Ramos (cell line): ENCODE data around the gene CGB1.
"Not testable (repeated sequence)": the region's sequence is repeated elsewhere in the genome, so short reads cannot be mapped to it uniquely, and the experiment has no call there.

Source experiments
- in situ Hi-C: fragments of 300-500 bp; cut with MboI; formaldehyde crosslinking; loops from one replicate; pipeline ENCODE4 v1.14.3; 2022; ENCODE audit warnings: low sequenced_read_pairs; ENCODE audit not compliant: unreplicated experiment

Gene CGB1

DNA sequence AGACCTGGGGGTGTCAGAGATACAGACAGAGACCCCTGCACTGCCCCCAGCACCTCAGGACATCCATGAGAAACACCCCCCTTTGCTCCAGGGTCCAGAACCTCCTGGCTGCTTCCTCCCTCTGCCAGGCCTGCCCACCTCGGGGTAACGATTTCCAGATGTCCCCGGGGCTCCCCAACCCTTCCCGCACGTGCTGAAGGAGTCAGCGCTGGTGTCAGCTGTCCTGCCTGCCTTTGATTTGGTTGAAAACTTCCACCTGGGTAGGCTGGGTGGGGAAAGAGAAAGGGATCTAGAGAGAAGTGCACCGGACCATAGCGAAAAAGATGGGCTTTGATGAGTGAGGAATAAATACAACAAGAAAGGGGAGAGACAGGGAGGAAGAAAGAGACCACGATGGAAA, 22.4 kb upstream of the CGB1 start:
- in situ Hi-C loops = no loop called here

DNA sequence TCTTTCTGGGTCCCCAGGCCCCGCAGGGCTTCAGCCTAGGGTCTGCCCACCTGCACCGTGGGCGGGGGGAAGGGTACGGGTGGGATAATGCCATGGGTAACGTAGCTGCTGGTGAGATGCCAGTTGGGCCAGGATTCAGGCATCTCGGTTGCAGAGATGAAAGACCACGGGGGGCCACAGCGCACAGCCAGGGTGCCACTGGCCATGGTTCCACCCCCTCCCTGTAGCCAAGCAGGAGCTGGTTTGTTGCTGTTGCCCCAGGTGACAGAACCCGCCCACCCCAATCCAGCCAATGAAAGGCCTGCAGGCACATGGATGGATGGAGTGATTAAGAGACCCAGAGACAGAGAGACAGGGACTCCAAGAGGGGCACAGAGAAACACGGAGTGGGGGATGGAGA, 21.9 kb upstream of the CGB1 start:
- in situ Hi-C loops = no loop called here

DNA sequence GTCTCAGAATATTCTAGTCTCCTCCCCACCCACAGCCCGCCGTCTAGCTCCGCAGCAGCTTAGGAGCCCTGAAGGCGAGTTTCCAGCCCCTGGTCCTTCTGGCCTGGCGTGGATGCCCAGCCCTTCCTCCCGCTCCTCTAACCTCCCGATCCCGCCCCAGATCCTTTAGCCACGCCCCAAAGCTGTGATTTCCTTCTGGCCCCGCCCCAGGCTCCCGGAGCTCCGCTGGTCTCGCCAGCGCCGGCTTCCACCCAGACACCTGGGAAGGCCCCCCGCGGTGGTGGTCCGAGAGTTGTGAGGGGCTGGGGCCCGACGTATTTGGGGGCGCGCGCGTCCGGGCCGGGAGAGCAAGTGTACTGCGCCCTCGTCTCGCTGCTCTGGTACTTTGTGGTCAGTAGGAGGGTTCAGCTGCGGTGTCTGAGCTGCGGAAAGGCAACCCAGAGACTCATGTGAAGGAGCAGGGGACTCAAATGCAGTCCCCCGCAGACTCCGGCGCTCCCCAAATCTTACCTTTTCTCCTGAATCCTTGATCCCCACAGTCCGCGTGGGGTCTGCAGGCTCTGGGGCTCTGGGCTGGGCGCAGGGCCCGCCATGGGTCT, 21.0 kb upstream of the CGB1 start, which contains the start of gene CGB7:
Gene CGB7 (minus strand): TSS at position 114 of the 599 bp plus-strand sequence. CDS start 2,374 bp downstream, outside the sequence.
- in situ Hi-C loops = no loop called here

GRCh38 chr19:49056902-49057596, 20.4 kb upstream of the CGB1 start:
- in situ Hi-C loops = not testable (repeated sequence)

DNA sequence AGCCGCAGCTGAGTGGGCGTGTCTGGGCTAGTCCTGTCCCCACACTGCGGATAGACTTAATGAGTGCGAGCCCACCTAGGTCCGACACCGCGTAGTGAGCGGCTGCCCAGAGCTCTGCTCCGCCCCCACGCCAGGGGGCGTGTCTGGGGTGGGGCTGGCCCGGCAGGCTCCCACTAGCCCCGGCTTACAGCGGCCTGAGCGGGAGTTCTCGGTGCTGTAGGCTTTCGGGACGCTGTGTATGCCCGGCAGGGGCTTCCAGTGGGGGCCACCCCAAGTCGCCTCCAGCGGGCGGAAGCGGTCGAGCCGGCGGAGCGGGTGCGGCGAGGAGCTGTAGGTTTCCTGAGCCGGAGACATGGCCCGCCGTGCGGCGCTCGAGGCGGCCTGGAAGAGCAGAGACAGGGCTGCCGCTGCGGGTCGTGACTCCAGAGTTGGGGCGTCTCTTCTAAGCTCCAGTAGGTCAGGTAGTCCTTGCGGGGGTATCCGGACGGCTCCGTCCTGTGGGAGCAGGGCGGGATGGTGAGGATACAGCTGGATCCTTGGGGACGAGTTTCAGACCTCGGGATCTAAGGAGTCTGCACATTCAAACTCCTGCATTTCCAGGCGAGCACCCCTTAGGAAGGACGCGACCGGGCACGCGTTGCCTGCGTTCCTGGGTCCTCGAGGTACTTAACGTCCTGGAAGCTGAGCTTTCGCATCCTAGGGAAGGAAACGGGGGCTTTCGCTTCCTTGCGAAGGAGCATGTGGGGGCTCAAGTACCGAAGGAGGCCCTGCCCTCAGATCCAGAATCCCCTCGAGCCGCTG, 19.6 kb upstream of the CGB1 start:
- in situ Hi-C loops = no loop called here

DNA sequence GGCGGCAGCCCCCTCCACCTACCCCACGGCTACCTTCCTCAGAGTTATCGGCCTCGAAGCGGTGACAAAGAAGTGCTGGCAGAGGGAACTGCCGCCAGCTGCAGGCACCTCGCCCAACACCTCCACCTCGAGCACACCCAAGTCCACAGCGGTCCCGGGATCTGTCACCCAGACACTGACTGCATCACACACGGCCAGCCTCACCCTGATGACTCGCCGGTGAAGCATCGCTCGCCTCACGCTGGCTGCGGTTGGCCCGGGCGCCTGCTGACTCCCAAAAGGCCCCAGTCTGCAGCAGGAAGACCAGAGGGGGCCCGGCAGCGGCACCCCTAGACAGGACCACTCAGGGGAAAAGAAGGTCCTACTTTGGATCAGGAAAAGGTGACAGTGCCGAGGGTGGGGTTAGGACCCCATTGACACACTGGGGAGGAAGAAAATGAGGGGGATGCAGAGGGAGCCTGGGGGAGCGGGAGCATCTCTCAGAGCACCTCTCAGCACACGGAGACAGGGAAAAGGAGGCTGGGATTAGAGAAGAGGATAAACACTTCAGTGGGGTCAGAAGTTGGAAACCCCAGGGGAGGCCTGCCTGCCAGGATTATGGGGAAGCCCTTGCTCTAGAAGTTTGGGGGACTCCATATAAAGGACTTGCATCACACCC, 13.8 kb upstream of the CGB1 start:
- in situ Hi-C loops = not testable (repeated sequence)

GRCh38 chr19:49049834-49050233, 13.1 kb upstream of the CGB1 start:
- in situ Hi-C loops = not testable (repeated sequence)

DNA sequence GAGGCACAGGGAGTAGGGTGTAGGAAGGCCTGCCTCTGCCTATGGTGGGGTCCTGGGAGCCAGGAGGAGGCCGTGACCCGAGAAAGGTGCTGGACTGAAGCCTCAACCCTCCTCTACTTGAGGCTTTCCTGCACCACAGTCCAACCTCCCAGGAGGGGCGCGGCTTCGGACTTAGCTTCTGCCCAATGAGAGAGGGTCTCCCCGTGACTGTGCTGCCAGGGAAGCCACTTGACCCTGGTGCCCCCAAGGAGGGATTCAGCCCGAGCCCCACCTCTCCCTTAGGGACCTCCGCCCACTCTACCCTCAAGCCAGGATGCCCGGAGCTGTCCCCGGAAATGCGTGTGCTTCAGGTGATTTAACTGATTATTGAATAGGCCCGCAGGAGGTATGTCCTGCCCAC, 12.3 kb upstream of the CGB1 start, which contains the start of gene CGB8:
Gene CGB8 (minus strand): TSS at position 101 of the 400 bp plus-strand sequence. CDS start 372 bp downstream, outside the sequence.
- in situ Hi-C loops = not testable (repeated sequence)

GRCh38 chr19:49043548-49043947, 6.9 kb upstream of the CGB1 start, which contains the start of gene CGB5:
CGB5 (plus strand) TSS chr19:49043848; CDS start chr19:49044210, 362 bp downstream.
- in situ Hi-C loops = not testable (repeated sequence)

DNA sequence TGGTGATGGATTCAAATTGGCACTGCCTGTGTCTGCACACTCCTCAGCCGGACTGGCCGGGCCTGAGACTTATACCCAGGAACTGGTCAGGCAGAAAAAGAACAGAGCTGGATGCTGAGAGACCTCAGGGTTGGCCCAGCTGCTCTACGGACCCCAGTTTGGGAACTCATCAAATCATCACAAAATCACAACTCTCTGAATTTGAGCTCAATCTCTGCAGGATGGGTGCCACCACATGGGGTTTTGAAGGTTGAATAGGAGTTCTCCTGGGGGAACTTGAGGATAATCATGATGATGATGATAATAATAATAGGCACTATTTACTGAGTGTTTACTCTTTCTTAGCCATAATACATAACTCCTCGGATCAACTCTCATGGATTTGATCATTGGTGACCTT, 6.0 kb upstream of the CGB1 start:
- in situ Hi-C loops = not testable (repeated sequence)

DNA sequence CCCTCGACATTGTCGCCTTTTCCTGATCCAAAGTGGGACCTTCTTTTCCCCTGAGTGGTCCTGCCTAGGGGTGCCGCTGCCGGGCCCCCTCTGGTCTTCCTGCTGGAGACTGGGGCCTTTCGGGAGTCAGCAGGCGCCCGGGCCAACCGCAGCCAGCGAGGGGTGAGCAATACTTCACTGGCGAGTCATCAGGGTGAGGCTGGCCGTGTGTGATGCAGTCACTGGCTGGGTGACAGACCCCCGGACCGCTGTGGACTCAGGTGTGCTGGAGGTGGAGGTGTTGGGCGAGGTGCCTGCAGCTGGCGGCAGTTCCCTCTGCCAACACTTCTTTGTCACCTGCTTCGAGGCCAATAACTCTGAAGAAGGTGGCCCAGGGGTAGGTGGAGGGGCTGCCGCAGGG, 5.5 kb upstream of the CGB1 start:
- in situ Hi-C loops = no loop called here

DNA sequence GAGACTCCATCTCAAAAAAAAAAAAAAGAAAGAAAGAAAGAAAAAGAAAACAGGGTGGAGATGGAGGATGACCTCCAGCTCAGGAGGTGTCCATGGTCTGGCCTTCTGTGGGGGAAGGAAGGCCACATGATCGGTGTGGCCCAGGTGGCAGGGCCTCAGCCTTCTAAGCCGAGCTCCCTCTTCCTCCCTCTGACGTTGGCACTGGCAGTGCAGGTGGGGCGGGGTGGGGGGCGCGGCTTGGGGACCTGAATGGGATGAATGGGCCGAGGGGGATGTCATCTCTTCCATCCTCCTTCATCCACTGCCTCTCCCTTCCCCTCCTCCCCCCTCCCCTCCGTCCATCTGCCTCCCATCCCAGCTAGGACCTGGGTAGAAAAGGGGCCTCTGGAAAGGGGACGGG, 3.0 kb upstream of the CGB1 start:
- in situ Hi-C loops = not testable (repeated sequence)

GRCh38 chr19:49038557-49039276, 2.0 kb upstream of the CGB1 start:
- in situ Hi-C loops = not testable (repeated sequence)

- in situ Hi-C loops = not testable (repeated sequence)
Measured at GRCh38 chr19:49038111-49038510, 1.4 kb upstream of the CGB1 start.

DNA sequence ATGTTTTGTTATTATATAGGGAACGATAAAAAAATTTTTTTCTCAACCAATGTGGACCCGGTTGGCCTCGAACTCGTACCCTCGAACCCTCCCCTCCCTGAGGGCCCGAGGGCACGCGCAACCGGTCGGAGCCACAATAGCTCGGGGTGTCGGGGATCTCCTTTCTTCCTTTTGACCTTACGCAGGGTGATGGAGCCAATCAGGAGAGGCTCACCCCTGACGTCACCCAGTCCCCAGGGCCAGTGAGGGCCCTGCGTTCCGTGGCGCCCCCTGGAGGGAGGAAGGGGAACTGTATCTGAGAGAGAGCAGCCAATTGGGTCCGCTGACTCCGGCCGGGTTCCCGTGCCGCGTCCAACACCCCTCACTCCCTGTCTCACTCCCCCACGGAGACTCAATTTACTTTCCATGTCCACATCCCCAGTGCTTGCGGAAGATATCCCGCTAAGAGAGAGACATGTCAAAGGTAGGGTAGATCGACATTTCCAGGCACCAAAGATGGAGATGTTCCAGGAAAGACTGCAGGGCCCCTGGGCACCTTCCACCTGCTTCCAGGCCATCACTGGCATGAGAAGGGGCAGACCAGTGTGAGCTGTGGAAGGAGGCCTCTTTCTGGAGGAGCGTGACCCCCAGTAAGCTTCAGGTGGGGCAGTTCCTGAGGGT, 4.9 kb downstream of the CGB1 start, which contains the start of gene CGB2:
Gene CGB2 (plus strand): TSS at position 249 of the 660 bp plus-strand sequence. CDS start 206 bp downstream, at position 455.
- in situ Hi-C loops = not testable (repeated sequence)

- in situ Hi-C loops = not testable (repeated sequence)
Measured at GRCh38 chr19:49030323-49030722, 6.4 kb downstream of the CGB1 start.

GRCh38 chr19:49029749-49030148, 6.9 kb downstream of the CGB1 start:
- in situ Hi-C loops = not testable (repeated sequence)

DNA sequence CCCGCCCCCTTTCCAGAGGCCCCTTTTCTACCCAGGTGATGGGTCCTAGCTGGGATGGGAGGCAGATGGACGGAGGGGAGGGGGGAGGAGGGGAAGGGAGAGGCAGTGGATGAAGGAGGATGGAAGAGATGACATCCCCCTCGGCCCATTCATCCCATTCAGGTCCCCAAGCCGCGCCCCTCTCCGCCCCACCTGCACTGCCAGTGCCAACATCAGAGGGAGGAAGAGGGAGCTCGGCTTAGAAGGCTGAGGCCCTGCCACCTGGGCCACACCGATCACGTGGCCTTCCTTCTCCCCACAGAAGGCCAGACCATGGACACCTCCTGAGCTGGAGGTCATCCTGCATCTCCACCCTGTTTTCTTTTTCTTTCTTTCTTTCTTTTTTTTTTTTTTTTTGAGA, 8.0 kb downstream of the CGB1 start:
- in situ Hi-C loops = not testable (repeated sequence)

GRCh38 chr19:49025599-49025998, 11.1 kb downstream of the CGB1 start:
- in situ Hi-C loops = not testable (repeated sequence)
